Adrenal gland (tissue), 5 donors: ENCODE results near the gene DCTN2.
"Not testable (repeated sequence)": the region's sequence is repeated elsewhere in the genome, so short reads cannot be mapped to it uniquely, and the experiment has no call there.

Experiments
- CTCF ChIP-seq, 6 experiments: fragments of 450-650 bp in 4 of 6; fragments of 200-600 bp in 2 of 6; sonication (generic) in 1 of 6; IDR thresholded peaks; 1 replicate in 5 of 6; 2 replicates in 1 of 6; pipeline versions ENCODE4 v1.5.1 to v1.8.0; 2016 to 2021; ENCODE audit warnings: antibody characterized with exemption in 6 of 6, mild to moderate bottlenecking in 2 of 6, moderate library complexity in 1 of 6
- POLR2A ChIP-seq, 2 donors: fragments of 450-650 bp; IDR thresholded peaks; one replicate each; pipeline ENCODE4 v1.6.1; 2017; ENCODE audit warnings: antibody characterized with exemption in 2 of 2, mild to moderate bottlenecking in 2 of 2, moderate library complexity in 1 of 2
- donor health status: DM: no; HTN: no; CAD: no.

- not testable (repeated sequence) for TF ChIP-seq POLR2A, CTCF (IDR thresholded peaks at IDR 0.05)
Observed at GRCh38 chr12:57561117-57561516, 14.1 kb upstream of the DCTN2 start.
